NCI-H2227 (cell line): ENCODE measurements around the gene FYB1.

Experiments used
- DNase-seq: peaks from one replicate; lab custom pipeline; 2025; ENCODE audit not compliant: unreplicated experiment; lab: John Stamatoyannopoulos, UW

FYB1 gene

DNA sequence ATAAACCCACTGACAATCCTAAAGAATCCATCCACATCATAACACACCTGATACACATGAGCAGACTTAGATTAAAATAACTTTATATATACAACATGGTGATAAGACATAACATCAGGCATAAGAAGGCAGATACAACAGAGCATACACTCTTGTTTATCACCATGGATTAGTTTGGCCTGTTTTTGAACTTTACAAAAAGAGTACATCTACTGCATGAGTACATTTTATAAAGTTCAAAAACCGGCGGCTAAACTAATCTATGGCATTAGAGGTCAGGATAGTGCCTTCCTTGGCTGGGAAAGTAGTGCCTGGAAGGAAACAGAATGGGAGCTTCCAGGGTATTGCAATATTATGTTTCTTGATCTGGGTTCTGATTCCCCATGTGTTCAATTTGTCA lies 160.3 kb downstream of the FYB1 start:
- no peak for DNase-seq

DNA sequence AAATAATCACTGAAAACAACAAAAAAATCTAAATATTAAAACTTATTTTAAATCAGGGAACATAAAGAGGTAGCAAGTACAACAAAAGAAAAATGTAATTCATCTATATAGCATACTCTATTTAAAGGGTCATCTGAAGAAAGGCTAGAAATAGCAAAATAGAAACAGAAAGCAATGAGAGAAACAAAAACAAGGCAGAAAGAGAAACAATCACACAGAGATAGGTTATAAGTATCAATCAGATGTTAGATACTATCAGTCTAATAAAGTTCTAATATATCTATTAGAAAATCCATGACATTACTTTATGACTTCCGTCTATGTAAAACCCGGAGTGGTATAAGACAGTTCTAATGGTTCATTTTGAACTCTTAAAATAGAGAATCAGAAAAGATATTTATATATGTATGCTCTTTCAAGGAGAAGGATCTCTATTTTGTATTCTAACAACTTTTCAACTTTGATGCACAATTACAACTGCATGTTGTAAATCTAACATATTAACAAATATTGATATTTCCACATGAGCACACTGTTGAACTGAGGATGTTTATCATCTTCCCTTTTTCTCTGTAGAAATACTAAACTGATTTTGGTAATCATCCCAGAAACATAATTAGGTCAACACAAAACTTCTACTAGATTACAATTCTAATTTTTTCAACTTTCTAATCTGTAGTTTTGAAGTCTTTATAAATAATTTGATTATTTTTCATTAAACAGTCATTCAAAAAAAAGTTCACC lies 161.0 kb downstream of the FYB1 start:
- no peak for DNase-seq

DNA sequence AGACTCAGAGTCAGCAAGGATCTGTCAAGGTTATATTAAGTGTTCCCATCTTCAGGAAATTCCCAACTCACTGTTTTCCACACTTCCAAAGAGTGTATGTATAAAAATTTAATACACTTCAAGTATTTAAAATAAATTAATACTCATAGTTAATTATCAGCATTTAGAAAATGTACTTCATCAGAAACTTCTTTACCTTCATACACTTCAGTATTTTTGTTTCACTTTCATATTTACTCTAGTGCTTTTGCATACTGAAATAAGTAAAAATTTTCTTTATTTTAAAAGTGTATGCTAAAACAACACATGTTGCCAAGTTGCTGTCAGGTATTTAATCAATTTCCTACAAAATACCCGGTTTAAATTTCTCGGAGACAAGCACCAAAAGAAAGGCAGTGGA lies 161.6 kb downstream of the FYB1 start:
- DNase-seq, result no peak

DNA sequence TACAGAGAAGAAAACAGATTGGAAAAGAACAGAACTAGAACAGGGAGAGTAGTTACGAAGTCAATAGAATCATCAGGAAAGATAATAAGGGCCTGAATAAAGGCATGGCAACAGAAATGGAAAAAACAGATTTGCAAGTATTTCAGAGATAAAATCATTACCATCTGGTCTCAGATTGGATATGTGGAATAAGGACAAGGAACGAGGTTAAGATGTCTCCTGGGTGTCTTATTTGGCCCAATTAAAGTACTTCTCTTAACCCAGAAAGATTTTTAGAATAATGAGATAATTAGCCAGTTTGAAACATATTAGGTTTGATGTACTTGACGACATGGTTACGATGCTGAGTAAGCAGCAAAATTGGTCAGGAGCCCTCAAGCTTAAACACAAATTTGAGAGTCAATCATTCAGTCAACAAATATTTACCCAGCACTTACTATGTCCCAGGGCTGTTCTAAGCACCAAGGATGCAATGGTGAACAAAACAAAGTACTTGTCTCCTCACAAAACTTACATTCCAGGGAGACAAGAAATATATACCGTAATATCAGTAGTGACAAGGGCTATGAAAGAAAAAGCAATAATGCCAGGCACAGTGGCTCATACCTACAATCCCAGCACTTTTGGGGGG lies 163.5 kb downstream of the FYB1 start:
- no peak for DNase-seq
